ENCODE data around the gene DENND2A.

The DENND2A gene

DNA sequence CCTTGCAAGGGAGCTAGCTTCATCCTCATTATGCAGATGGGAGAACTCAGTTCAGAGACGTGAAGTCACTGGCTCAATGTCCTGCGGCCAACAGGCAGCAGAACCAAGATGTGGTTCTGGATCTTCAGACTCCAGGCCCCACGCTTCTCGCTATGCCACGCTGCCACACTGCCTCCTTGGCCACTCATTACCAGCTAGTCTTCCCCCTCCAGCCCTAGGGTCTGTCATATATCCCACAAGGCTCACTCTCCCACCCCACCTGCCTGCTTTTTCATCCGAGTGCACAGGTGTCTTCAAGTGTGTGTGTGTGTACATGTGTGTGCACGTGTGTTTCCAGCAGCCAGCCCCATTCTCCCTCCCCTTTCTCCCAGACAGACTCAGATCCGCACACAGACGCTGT lies 53.4 kb downstream of the DENND2A start:
- H3K27ac ChIP-seq: no peak overlapping the region
- H4K20me1 ChIP-seq (ENCODE audit: insufficient read depth): no peaks in the 10 kb centered on the region
- no peak overlapping the region for H2AFZ ChIP-seq (ENCODE audit: low read depth)
- H3K36me3 ChIP-seq (ENCODE audit: insufficient read depth): no peaks in the 10 kb centered on the region
- no peaks in the 10 kb centered on the region for H3K4me1 ChIP-seq (ENCODE audit: low read depth, poor library complexity, severe bottlenecking)
- no peaks in the 10 kb centered on the region for H3K27me3 ChIP-seq (ENCODE audit: insufficient read depth, low read depth)
- no peak for TF ChIP-seq CTCF (conservative IDR thresholded peaks at IDR 0.05; ENCODE audit: low read depth, low read length)
- H3K4me2 ChIP-seq: no peak overlapping the region
- no peaks in the 10 kb centered on the region for H3K79me2 ChIP-seq (ENCODE audit: insufficient read depth, low read depth)
- H3K9ac ChIP-seq: no peak overlapping the region
- H3K4me3 ChIP-seq (IDR thresholded peaks at IDR 0.05; ENCODE audit: insufficient read depth, low read depth, low read length): no peak overlapping the region

DNA sequence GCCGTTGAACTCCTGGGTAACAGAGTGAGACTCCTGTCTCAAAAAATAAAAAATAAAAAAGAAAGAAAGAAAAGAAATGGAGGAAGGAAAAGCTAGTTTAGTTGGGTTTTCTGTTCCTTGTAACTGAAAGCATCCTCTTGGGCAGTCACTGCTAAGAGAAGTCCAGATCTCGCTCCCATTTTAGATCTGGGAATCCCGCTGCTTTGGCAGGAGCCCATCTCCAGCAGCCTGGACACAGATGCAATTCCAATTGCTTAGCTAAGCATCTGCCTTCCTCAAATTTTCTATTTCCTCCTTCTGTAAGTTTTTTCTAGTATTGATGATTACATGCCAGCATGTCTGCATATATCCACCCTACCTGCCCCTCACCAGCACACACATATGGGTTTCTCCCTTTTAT lies 54.1 kb downstream of the DENND2A start:
- no peaks in the 10 kb centered on the region for H4K20me1 ChIP-seq (ENCODE audit: insufficient read depth)
- H3K27me3 ChIP-seq (ENCODE audit: insufficient read depth, low read depth): no peaks in the 10 kb centered on the region
- no peaks in the 10 kb centered on the region for H3K79me2 ChIP-seq (ENCODE audit: insufficient read depth, low read depth)
- H3K4me3 ChIP-seq (IDR thresholded peaks at IDR 0.05; ENCODE audit: insufficient read depth, low read depth, low read length): no peak overlapping the region
- H3K4me2 ChIP-seq: no peak overlapping the region
- no peaks in the 10 kb centered on the region for H3K4me1 ChIP-seq (ENCODE audit: low read depth, poor library complexity, severe bottlenecking)
- H3K27ac ChIP-seq: no peak overlapping the region
- no peaks in the 10 kb centered on the region for H3K36me3 ChIP-seq (ENCODE audit: insufficient read depth)
- H2AFZ ChIP-seq (ENCODE audit: low read depth): no peak overlapping the region
- H3K9ac ChIP-seq: no peak overlapping the region
- TF ChIP-seq CTCF (conservative IDR thresholded peaks at IDR 0.05; ENCODE audit: low read depth, low read length): no peak

GRCh38 chr7:140585333-140585732 lies 55.3 kb downstream of the DENND2A start:
- Histone ChIP-seq H3K36me3 (ENCODE audit: insufficient read depth) (no peaks in the 10 kb centered on the region), H3K27me3 (ENCODE audit: insufficient read depth, low read depth) (no peaks in the 10 kb centered on the region)
- TF ChIP-seq CTCF (conservative IDR thresholded peaks at IDR 0.05; ENCODE audit: low read depth, low read length): no peak

DNA sequence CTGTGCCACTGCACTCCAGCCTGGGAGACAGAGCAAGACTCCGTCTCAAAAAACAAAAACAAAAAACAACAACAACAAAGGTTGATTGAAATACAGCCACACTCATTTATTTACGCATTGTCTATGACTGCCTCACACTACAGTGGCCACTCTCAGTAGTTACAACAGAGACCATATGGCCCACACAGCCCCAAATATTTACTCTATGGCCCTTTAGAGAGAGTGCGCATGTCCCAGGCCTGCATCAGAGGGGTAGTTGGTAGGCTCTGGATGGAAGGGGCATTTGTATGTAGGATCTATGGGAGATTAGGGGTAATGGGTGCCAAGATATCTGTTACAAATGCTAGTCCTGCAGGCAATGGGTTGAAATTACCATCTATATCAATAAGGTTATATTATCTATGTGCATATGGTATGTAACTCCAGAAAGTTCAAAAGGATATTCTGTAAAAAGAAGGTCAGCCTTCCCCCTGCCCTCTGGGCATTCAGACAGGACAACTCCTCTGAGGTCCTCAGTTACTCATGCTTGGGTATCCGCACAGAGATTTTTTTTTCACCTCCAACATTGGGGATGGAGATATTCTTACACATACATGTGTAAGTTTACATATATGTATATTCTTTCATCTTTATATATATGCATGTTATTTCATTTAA lies 56.3 kb downstream of the DENND2A start:
- no peaks in the 10 kb centered on the region for H3K27me3 ChIP-seq (ENCODE audit: insufficient read depth, low read depth)
- no peaks in the 10 kb centered on the region for H3K79me2 ChIP-seq (ENCODE audit: insufficient read depth, low read depth)
- no peaks in the 10 kb centered on the region for H3K4me1 ChIP-seq (ENCODE audit: low read depth, poor library complexity, severe bottlenecking)
- H2AFZ ChIP-seq (ENCODE audit: low read depth): no peak overlapping the region
- H3K36me3 ChIP-seq (ENCODE audit: insufficient read depth): no peaks in the 10 kb centered on the region
- H3K4me2 ChIP-seq: no peak overlapping the region
- no peak overlapping the region for H3K4me3 ChIP-seq (IDR thresholded peaks at IDR 0.05; ENCODE audit: insufficient read depth, low read depth, low read length)
- TF ChIP-seq CTCF (conservative IDR thresholded peaks at IDR 0.05; ENCODE audit: low read depth, low read length): no peak
- H3K9ac ChIP-seq: no peak overlapping the region
- H4K20me1 ChIP-seq (ENCODE audit: insufficient read depth): no peaks in the 10 kb centered on the region
- H3K27ac ChIP-seq: no peak overlapping the region

More at GRCh38 chr7:140585333-140585732, 55.3 kb downstream of the DENND2A start:
- Histone ChIP-seq H2AFZ (ENCODE audit: low read depth) (no peak overlapping the region), H3K4me2 (no peak overlapping the region), H3K27ac (no peak overlapping the region), H3K4me1 (ENCODE audit: low read depth, poor library complexity, severe bottlenecking) (no peaks in the 10 kb centered on the region), H4K20me1 (ENCODE audit: insufficient read depth) (no peaks in the 10 kb centered on the region), H3K9ac (no peak overlapping the region), H3K4me3 (IDR thresholded peaks at IDR 0.05; ENCODE audit: insufficient read depth, low read depth, low read length) (no peak overlapping the region), H3K79me2 (ENCODE audit: insufficient read depth, low read depth) (no peaks in the 10 kb centered on the region)

Measured in KMS-11 (cell line).